ENCODE data around the gene CD247. TPM values are rescaled to one million over a fixed set of nuclear protein-coding genes. Genes with fewer than 3 reads are reported as not detected.

CD247 gene
- polyA plus RNA-seq, 1 experiment = not detected

- CTCF ChIA-PET = interaction anchor here (0.8 to 4.2 kb wide), 12 partner anchors 9 to 397 kb away, joined by 3 to 24 read pairs (median 6); partner anchors contain the start of gene POU2F1
These were observed 63.2 kb downstream of the CD247 start for GRCh38 chr1:167454894-167455785.

GRCh38 chr1:167454304-167454893, 63.9 kb downstream of the CD247 start:
- no peaks in the 10 kb centered on the region; the same call in 1 of the 2 replicates for H3K9me3 ChIP-seq (ENCODE audit: control insufficient read depth, insufficient read depth, low read length)
- DNase-seq (ENCODE audit: low read depth, low spot score) = no peak
- peak overlapping the region; percentile 70 for H3K4me3 ChIP-seq (ENCODE audit: low read depth, low read length)
- TF ChIP-seq CTCF (IDR thresholded peaks at IDR 0.05; ENCODE audit: low read depth, low read length) = no peak
- ChIA-PET POLR2A (interaction anchor here (0.9 kb wide), 1 partner anchor 234 kb away, joined by 3 read pairs; the partner anchor contains the start of gene POU2F1), CTCF (interaction anchor here (0.9 to 4.2 kb wide), 10 partner anchors 10 to 396 kb away, joined by 3 to 24 read pairs (median 6); partner anchors contain the start of gene POU2F1)
- H3K27me3 ChIP-seq (ENCODE audit: control insufficient read depth, insufficient read depth, low read length) = peaks cover 24% of the 10 kb centered on the region
- H3K27ac ChIP-seq (ENCODE audit: low read depth, low read length) = no peak overlapping the region

More at GRCh38 chr1:167454894-167455785, 63.2 kb downstream of the CD247 start:
- H3K27ac ChIP-seq (ENCODE audit: low read depth, low read length) = no peak overlapping the region
- POLR2A ChIA-PET = interaction anchor here (0.9 kb wide), 1 partner anchor 235 kb away, joined by 3 read pairs; the partner anchor contains the start of gene POU2F1
- DNase-seq (ENCODE audit: low read depth, low spot score) = no peak
- H3K27me3 ChIP-seq (ENCODE audit: control insufficient read depth, insufficient read depth, low read length) = peaks cover 24% of the 10 kb centered on the region
- TF ChIP-seq CTCF (IDR thresholded peaks at IDR 0.05; ENCODE audit: low read depth, low read length) = no peak
- no peaks in the 10 kb centered on the region; the same call in 1 of the 2 replicates for H3K9me3 ChIP-seq (ENCODE audit: control insufficient read depth, insufficient read depth, low read length)
- H3K4me3 ChIP-seq (ENCODE audit: low read depth, low read length) = peak overlapping the region; percentile 70

GRCh38 chr1:167453123-167453522, 65.2 kb downstream of the CD247 start:
- no peak for DNase-seq (ENCODE audit: low read depth, low spot score)
- Histone ChIP-seq H3K4me3 (ENCODE audit: low read depth, low read length) (no peak overlapping the region), H3K27ac (ENCODE audit: low read depth, low read length) (no peak overlapping the region), H3K9me3 (ENCODE audit: control insufficient read depth, insufficient read depth, low read length) (no peaks in the 10 kb centered on the region; the same call in 1 of the 2 replicates), H3K27me3 (ENCODE audit: control insufficient read depth, insufficient read depth, low read length) (peaks cover 22% of the 10 kb centered on the region)
- ChIA-PET POLR2A (no interaction called here), CTCF (interaction anchor here (1.2 to 4.2 kb wide), 4 partner anchors 12 to 386 kb away, joined by 3 to 24 read pairs (median 16); partner anchors contain the start of gene POU2F1)
- TF ChIP-seq CTCF (IDR thresholded peaks at IDR 0.05; ENCODE audit: low read depth, low read length) = no peak

GRCh38 chr1:167452483-167452882, 65.8 kb downstream of the CD247 start:
- Histone ChIP-seq H3K27ac (ENCODE audit: low read depth, low read length) (no peak overlapping the region), H3K9me3 (ENCODE audit: control insufficient read depth, insufficient read depth, low read length) (no peaks in the 10 kb centered on the region; the same call in 1 of the 2 replicates), H3K4me3 (ENCODE audit: low read depth, low read length) (no peak overlapping the region), H3K27me3 (ENCODE audit: control insufficient read depth, insufficient read depth, low read length) (peaks cover 18% of the 10 kb centered on the region)
- DNase-seq (ENCODE audit: low read depth, low spot score) = no peak
- POLR2A ChIA-PET = no interaction called here
- TF ChIP-seq CTCF (IDR thresholded peaks at IDR 0.05; ENCODE audit: low read depth, low read length) = no peak
- CTCF ChIA-PET = interaction anchor here (1.2 to 4.2 kb wide), 2 partner anchors 11 to 87 kb away, joined by 3 to 24 read pairs; no protein-coding TSS in a partner anchor

All from AG04450 (cell line).